Suppressor macrophage treated with lipopolysaccharide for 4 hours (primary cell): ENCODE results near the gene TUB.

Experiments used
- DNase-seq: peaks from one replicate; pipeline ENCODE4 v3.0.0-alpha.2; 2020

The TUB gene

DNA sequence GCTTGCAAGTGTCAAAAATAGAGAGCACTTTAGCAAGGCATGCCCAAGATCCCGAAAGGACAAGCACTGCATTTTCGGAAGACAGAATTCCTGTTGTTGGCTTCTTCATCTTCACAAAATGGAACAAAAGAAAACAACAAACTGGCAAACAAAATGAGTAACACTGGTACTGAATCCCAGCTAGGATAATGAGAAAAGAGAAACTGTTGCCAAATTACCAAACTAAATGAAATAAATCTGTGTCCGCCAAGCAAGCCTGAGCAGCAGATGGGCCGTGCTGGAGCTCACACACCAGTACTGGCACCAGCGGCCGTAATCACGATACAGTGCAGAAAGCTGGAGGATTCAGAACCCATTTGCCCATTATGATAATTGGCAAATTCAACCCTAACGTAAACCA lies 30.6 kb downstream of the TUB start:
- no peak for DNase-seq

DNA sequence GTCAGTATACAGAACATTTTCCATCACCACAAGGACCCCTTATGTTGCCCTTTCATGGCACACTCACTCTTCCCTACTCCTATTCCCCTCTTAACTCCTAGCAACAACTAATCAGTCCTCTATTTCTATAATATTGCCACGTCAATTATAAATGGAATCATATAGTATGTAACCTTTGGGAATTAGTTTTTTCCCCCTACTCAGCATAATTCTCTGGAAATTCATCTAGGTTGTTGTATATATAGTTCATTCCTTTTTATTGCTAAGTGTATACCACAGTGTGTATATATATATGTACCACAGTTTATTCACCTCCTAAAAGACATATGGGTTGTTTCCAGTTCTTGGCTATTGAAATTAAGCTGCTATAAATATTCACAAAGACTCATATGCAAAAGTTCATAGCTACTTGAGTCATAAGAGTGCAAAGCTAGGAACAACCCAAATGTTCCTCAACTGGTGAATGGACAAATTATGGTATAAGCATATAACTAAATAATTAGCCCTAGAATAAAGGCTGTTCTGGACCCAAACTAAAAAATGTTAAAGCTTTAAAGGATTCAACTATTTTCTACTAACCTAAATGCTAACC lies 41.3 kb downstream of the TUB start:
- DNase-seq, result no peak

DNA sequence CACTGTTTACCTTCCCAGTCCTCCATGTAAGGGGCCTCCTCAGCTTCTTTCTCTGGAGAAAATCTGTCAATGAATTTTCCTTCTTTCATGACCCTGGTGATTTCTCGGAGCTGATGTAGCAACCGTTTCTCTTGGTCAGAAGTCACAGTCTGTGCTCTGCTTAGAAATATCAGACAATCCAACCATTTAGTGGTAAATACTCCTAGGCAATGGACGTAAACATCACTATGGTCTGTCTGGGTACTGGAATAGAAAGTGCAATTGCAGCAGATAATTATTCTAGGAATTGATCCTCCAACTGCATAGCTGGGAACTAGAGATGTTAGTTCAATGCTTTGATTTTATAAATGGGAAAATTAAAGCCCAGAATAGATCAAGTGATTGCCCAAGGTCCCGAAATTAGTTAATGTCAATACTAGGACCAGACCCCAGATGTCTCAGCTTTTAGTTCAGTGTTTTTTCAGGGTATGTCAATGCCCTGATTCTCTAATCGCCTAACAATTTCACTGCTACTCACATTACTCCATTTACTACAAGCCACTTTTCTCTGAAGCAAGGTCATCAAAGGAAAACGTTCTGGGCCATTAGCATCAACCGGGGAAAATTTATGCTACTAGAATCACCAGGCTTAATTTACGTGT lies 45.8 kb downstream of the TUB start:
- DNase-seq, result no peak

- DNase-seq, result no peak
Measured at GRCh38 chr11:8127447-8127846, 46.4 kb downstream of the TUB start.

DNA sequence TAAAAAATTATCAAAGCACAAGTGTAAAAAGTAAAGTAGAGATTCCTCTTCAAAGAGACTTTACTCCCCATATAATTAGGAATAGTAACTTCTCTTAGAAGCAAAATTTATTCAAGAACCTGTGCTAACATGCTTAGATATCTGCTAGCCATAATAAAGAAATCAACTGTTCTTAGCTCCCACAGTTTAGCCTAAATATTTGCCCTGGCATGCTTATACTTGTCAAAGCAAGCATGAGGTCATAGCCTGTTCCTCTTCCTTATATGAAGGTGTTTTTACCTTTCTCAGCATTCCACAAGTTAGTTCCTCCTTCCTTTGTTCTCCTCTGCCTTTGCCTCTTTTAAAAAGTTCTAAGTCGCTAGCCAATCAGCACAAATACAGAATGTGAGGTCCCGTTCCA lies 57.5 kb downstream of the TUB start:
- no peak for DNase-seq

DNA sequence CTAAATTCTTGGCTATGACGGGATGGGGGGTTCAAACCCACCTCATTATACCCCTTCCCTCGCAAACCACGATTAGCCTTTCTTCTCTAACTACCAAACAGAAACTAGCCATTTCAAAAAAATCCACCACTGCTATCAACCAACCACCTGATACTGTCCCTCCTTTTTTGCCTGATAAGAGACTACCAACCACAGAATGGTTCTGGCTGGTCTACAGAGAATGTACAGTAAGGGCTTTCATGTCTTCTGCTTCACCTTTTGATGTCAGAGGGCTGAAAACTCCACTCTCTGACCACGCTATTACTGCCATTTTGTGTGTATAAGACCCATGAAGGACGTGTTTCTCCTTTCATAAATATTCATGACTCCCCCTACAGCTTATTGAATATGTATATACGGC lies 68.7 kb downstream of the TUB start:
- no peak for DNase-seq
